Measurements from ENCODE around the gene UMOD.
"Not testable (repeated sequence)": the region's sequence is repeated elsewhere in the genome, so short reads cannot be mapped to it uniquely, and the experiment has no call there.

Gene UMOD

GRCh38 chr16:20320592-20320991 lies 31.9 kb downstream of the UMOD start:
- no peak for DNase-seq

GRCh38 chr16:20320178-20320577 lies 32.3 kb downstream of the UMOD start:
- DNase-seq = no peak

DNA sequence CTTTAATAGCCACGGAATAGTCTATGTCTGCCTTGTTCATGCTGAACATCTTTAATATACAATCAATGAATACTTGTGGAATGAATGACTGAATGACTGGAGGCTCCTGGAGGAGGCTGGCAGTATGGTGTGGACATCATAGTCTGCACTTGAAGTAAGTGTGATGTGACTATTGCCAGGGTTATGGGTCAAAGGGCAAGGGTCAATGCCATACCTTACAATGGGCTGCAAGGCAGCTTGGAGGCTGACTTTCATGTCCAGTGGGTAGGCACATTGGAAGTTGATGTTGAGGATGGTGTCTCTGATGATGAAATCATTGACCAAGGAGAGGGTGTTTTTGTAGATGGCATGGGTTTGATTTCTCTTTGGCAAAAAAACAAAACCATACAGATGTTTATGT lies 33.1 kb downstream of the UMOD start:
- no peak for DNase-seq

DNA sequence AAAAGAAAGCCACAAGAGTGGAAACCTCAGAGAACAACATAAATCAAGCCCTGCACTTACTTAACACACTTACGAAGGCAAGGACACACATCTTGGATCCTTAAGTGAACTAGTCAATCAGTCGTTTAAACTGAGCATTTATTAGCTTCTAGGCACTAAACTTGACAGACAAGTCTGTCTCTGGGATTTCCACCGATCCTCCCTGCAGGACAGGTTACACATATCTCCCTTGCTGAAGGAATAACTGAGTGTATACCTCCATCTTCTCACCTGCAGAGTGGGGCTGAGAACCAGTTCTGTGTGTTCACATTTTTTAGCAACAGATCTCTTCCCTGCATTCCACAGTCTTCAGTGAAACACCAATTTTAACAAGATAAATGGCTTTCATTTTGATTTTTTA lies 34.1 kb downstream of the UMOD start:
- DNase-seq = no peak

- DNase-seq = no peak
Observed at GRCh38 chr16:20318006-20318405, 34.5 kb downstream of the UMOD start.

DNA sequence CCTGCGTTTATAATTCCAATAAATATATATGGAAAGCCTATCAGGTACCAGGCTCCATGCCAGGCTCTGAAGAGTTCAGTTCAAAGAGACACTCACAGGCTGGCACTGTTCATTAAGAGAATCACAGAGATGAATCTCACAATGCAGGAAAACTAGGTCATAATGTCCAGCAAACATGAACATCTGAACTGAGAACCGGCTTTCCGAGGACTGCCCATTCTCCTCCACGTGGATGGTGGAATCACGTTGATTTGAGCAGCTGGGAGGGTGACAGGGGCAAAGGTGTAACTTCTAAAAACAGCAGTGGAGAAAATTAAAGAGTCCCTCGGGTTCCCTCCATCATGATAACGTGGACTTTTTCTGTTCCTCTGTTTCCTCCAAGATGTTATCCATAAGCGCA lies 35.4 kb downstream of the UMOD start:
- DNase-seq = no peak

- DNase-seq = no peak
Observed at GRCh38 chr16:20316715-20317114, 35.8 kb downstream of the UMOD start.

- no peak for DNase-seq
Observed at GRCh38 chr16:20315764-20316163, 36.8 kb downstream of the UMOD start.

- DNase-seq = no peak
Observed at GRCh38 chr16:20314575-20314974, 37.9 kb downstream of the UMOD start.

GRCh38 chr16:20313741-20314140 lies 38.8 kb downstream of the UMOD start:
- DNase-seq = no peak

DNA sequence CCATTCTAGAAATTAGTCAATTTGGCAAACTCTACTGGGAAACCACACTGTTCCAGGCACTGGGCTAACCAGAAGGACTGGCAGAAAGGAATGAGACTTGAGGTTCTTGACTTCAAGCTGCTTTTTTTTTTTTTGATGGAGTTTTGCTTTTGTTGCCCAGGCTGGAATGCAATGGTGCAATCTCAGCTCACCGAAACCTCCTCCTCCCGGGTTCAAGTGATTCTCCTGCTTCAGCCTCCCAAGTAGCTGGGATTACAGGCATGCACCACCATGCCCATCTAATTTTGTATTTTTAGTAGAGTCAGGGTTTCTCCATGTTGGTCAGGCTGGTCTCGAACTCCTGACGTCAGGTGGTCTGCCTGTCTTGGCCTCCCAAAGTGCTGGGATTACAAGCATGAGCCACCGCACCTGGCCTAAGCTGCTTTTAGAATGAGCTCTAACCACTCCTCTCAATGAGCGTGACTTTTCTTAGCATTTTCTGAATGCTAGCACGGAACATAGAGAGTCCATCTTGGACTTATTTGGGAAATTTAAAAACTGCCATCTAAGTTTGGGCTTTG lies 39.9 kb downstream of the UMOD start:
- DNase-seq = not testable (repeated sequence)

DNA sequence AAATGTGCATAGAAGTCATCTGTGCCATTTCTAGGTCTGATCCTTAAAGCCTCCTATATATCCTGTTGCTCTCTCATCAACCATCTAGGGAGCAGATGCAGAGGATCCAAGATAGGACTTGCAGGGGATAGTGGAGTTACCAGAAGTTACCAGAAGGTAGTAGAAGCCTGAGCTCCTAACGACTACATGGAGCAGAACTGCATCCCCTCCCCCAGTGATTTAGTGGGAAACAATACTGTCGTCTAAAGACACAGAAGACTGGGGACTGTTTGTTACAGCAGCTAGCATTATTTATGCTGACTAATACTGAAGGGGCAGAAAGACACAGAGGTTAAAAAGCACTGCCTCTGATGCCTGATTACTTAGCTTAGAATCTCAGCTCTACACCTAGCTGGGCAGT lies 41.0 kb downstream of the UMOD start:
- no peak for DNase-seq

GRCh38 chr16:20310421-20311395 lies 41.8 kb downstream of the UMOD start:
- no peak for DNase-seq

GRCh38 chr16:20309786-20310185 lies 42.7 kb downstream of the UMOD start:
- DNase-seq = no peak

DNA sequence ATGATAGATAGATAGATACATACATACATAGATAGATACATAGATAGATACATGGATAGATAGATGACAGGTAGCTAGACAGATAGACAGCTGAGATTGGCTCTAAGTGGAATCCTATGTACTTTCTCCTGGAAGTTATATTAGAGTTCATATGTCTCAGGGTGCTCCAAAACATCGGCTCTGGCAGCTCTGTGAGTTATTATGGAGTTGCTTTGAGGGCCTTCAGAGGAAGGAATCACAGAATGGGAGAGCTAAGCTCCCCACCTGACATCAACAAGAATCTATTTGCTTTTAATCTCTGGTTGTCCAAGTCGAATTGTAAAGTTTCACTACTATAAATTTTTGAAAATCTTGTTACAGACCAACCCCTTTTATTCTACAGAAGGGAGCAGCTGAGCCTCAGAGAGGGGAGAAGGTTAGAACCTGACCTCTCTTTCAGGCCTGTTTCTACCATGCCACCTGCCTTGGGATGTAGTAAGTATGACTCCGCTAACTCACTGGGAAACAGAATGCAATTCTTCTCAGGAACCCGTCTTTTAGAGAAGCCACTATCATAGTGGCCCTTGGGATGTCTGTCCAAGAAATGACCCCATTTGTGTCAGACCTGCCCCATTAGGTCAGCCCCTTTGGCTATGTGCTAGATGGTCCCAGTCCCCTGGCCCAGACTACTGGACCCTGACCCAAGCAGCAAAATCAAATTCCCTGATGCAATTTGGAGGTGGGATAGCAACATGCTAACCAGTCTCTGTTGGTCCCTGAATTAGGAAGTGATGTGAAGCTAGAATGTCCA lies 43.5 kb downstream of the UMOD start:
- DNase-seq = no peak

DNA sequence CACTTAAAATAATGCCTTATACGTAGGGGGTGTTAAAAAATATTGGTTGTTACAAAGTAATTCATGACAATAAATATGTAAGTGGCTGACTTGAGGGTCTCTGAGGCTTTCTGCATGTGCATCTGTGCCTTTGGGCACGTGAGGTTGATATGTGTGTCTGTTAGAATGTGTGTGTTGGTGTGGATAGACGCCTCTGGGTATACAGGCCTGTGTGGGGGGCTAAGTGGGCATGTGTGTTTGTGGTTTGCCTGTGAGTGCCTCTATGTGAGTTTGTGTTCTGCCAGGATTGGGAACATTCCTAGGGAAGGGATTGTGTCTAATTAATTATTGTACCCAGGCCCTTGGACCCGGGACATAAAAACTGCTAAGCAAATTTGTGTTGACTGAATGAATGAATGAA lies 44.2 kb downstream of the UMOD start:
- no peak for DNase-seq

GRCh38 chr16:20307791-20308190 lies 44.7 kb downstream of the UMOD start:
- no peak for DNase-seq

DNA sequence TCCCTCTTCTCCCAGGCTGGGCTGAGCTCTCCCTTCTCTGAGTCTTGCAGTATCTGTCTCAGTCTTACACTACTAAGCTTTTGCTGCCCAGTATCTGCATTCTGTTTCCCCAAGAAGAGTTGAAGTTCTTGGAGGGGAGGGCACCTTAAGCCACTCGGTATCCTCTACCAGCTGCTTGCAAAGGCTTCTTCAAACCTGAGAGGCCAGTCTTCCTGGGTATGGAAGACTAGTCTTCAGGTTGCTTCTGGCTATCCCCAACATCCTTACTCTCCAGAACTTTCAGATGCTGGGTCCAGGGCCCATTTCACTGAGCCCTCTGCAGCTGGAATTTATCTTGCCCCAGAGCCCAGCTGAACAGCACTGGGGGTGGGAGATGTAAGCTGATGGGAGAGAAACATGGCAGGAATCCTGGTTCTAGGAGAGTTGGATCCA lies 45.3 kb downstream of the UMOD start:
- DNase-seq = no peak

GRCh38 chr16:20306401-20306800 lies 46.1 kb downstream of the UMOD start:
- no peak for DNase-seq

DNA sequence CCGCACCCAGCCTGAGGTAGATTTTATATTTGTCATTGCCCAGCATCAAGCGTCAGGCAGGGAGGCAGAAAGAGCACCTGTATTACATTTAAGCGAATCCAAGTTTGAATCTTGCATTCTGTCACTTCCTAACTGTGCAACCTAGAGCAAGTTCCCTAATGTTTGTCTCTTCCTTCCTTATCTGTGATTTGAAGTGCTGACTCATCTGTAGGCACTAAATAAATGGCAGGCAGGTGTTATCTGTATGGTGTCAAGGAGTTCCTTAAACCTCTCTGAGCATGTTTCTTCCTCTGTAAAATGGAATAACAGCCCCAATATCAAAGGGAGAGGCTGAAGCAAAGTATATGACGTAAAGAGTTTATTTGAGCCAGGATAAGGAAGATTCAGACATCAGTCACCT lies 49.5 kb downstream of the UMOD start:
- DNase-seq = no peak

- DNase-seq = no peak
Observed at GRCh38 chr16:20302389-20302788, 50.1 kb downstream of the UMOD start.

GRCh38 chr16:20301840-20302239 lies 50.7 kb downstream of the UMOD start:
- no peak for DNase-seq

DNA sequence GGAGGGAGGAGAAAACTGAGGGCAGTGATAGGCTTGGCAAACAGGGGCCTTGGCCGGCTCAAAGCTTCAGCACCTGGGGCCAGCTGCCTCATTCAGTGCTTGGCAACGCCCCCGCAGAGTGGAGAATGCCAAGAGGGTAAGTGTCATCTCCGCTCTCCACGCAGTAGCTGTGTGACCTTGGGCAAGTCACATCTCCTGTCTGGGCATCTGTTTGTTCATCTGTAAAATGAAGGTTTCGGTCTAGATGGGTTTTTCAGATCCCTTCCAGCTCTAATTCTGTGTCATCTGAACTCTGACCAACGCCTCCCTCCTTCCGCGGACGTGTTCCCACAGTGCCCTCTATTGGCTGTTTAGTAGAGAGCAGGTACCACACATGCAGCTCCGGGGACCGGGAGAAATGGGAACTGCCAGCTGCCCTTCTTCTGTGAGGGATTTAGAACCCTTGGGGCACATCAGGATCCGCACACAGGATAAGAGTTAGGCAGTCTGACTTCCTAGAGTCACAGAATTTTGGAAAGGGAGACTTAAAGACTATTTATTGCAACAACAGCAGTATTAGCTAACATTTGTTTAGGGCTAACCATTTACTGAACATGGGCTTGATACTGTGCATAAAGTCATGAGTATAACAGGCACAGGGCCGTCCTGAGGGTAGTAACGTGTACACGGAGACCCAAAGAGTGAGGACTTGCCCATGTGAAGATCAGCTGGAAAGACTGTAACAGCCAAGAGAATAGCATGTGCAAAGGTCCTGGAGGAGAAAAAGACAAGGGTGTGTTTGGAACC lies 52.0 kb downstream of the UMOD start:
- DNase-seq = no peak

Data from stimulated activated CD4-positive, alpha-beta T cell treated with anti-CD3 and anti-CD28 coated beads, Interleukin-4, amount 100 ng/mL, for 4 hours (primary cell).